GM18909 (cell line): ENCODE data around the gene LEAP2.
"Not testable (repeated sequence)": the region's sequence is repeated elsewhere in the genome, so short reads cannot be mapped to it uniquely, and the experiment has no call there.

Experiments
- ATAC-seq: cut with Tn5 transposase; IDR thresholded peaks from one replicate; pipeline ENCODE4 v1.9.1; 2021; ENCODE audit warnings: mild to moderate bottlenecking; ENCODE audit not compliant: unreplicated experiment, poor library complexity

Gene LEAP2

DNA sequence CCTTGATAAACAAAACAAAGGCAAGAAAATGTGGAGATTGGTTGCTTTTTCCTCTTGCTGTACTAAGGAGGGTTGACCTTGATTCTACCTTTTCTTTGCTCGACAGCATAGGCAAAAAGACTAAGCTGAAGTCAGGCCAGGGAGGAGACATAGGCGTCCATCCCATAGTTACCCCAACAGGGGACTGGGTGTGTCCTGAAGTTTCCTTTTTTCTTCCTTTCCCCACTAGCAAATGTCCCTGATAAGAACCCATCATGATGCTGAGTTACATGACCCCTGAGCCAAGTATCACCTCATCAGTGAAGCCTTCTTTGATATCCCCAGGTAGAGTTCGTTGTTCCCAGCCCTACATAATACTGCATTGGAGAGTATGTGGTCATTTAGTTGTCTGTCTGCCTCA lies 33.2 kb upstream of the LEAP2 start:
- ATAC-seq, result no peak

DNA sequence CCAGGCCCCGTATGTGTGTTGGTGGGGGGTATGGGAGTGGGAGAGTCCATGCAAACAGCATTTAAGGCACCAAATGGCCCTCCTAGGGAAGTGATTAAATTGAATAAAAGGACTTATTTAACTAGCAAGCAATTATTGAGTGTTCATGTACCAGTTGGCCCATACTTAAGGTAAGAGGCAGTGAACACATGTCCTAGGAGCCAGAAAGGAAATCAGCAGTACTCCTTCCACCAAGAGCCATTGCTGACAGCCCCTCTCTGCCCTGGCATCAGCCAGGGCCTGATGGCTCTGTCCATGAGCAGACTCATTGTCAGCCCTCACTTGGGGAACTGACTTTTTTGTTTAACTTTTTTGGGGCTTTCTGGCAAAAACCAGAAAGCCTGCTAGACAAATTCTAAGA lies 32.6 kb upstream of the LEAP2 start:
- no peak for ATAC-seq

DNA sequence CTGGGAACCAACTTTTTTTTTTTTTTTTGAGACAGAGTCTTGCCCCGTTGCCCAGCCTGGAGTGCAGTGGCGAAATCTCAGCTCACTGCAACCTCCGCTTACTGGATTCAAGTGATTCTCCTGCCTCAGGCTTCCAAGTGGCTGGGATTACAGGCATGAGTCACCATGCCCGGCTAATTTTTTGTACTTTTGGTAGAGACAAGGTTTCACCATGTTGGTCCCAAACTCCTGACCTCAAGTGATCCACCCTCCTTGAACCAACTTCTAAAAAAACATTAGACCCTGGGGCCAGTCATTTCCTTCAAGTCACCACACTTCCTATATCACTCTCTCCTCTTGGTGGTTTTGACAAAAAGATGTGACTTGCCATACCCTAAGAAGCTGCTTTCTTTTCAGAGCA lies 32.2 kb upstream of the LEAP2 start:
- ATAC-seq, result no peak

DNA sequence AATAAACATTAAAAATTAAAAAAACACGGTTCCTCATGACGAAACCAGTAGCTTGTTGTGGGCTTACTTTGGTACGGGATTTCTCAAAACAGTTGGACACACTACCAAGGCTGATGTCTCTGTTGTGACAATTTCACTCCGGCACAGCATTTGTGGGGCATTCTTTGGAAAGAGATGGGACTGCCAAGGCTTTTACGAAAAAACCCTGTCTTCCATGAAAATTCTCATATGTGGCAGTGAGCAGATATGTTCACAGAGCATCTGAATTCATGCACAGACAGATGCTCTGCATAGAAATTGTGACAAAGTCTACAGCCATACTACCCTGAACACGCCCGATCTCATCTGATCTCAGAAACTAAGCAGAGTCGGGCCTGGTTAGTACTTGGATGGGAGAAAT lies 25.2 kb upstream of the LEAP2 start:
- ATAC-seq, result no peak

DNA sequence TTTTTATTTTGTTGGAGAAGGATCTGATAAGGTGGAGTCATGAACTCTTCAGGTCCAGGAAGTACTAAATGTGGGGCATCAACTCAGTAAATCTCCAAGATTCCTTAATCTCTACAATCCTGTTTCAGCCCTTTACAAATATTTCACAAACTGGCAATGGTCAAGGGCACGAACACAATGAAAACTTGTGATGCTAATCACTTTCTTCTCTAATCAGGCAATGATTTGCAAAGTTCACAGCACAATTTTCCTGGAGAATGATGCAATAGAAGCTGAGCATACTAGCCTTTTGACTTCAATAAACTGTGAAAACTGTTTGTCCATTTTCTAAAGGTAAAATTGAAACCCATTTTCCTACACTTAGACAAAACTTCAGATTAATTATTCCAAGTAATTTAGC lies 24.1 kb upstream of the LEAP2 start:
- no peak for ATAC-seq

DNA sequence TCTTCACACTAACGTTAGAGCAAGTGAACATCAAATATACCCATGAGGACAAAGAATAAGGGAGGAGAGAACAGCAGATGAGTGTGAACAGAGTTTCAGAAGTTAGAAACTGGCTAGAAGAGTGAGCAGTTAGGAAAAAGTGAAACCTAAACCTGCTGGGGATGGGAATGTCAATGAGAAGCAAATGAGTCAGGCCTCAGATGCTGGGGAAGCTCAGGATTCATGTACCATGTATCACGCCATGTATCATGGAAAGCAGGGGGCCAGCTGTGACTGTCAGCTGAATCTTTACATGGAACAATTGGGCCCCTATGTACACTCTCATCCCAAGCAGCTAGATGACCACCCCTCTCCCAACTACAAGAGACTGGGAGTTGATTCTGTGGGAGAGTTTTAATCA lies 23.4 kb upstream of the LEAP2 start:
- no peak for ATAC-seq

DNA sequence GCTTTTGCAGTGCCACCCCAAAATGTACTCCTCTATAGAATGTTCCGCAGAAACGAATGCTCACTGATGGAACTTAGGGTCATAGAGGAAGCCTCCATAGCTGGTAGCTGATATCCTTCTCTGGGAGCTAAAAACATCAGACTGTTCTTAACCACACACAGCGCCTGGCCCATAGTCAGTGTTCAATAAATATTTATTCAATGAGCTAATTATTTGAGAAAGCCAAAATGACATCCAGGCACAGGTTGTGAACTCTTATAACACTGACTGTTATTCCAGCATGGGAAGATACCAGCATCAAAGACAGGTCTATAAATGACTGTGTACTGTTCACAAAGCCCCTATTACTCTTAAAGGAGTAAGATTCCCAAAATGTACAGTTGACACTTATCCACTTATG lies 20.1 kb upstream of the LEAP2 start:
- ATAC-seq, result no peak

DNA sequence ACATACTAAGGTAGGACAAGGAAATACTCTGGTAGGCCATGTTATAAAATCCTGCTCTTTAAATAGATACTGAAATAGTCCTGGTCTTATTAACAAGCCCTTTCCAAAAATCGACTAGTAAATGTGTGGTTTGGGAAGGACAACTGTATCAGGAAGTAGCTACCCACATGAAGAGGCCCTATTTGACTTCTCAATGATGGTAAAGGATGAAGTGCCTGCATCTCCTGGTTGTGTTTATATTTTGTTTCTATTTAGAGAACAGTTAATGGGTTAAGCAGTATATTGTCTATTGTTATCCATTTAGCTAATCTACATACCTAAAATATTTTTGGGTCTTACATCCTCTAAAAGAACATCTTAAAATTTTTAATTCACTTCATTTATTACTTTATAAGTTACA lies 19.7 kb upstream of the LEAP2 start:
- ATAC-seq, result no peak

DNA sequence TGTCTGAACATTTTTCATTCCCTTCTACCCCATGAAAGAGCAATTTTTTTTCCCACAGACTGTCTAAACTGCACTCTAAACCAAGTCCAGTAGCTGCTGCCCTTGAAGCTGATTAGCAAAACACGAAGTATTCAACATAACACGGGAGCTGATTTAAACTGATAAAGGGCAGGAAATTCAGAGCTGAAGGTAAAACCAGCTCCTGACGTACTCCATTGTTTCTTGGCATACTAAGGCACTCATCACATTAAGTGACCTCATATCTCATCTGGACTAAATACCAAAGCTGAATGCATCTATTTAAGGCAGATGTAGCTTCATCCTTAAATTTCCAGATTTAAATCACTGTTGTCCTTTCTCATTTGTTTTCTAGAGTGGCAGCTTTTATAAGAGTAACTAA lies 19.2 kb upstream of the LEAP2 start:
- ATAC-seq, result no peak

DNA sequence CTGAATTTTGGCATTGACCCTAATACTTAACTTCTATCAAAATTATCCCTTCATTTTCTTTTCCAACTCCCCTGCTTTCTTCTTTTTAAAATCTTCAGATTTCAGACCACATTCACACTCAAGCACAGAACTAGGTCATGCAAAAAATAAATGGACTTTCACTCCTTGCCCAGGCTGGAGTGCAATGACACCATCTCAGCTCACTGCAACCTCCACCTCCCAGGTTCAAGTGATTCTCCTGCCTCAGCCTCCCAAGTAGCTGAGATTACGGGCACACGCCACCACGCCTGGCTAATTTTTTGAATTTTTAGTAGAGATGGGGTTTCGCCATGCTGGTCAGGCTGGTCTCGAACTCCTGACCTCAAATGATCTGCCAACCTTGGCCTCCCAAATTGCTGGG lies 18.5 kb upstream of the LEAP2 start:
- not testable (repeated sequence) for ATAC-seq

DNA sequence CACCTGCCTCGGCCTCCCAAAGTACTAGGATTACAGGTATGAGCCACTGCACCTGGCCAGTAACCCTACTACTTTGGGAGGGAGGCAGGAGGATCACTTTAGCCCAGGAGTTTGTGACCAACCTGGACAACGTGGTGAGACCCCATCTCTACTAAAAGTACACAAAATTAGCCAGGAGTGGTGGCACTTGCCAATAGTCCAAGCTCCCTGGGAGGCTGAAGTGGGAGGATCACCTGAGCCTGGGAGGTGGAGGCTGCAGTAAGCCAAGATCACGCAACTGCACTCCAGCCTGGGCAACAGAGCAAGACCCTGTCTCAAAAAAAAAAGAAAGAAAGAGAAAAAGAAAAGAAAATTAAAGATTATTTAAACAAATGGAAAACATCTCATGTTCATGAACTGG lies 17.5 kb upstream of the LEAP2 start:
- no peak for ATAC-seq

DNA sequence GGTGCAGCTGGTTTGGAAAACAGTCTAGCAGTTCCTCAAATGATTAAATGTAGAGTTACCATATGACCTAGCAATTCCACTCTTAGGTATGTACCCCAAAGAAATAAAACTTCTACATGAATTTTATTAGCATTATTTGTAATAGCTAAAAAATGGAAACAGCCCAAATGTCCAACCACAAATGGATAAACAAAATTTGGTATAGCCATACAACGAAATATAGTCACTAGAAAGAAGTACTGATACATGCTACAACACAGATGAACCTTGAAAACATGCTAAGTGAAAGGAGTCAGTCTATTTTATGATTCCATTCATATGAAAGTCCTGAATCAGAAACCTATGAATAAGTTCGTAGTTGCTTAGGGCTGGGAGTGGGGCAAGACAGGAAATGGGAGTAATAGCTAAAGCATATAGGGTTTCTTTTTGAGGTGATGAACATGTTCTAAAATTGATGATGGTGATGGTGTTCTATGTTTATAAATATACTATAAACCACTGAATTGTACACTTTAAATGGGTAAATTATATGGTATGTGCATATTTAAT lies 13.5 kb upstream of the LEAP2 start:
- ATAC-seq, result no peak

DNA sequence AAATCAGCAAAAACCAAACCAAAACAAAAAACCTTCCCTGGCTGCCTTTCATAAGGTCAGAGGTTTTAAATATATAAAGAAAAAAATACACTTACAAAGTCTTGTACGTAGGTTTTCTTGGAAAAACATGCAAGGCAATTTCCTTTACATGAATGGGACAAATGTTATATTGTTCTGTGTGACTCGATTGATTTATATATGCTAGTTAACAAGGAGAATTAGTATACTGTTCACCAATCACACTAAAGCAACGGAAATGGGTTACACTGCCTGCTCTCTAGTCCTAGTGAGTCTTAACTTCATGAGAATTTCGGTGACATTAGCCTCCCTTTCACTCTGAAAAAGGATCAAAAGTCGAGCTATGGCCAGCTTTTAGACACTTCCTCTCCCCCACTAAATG lies 12.7 kb upstream of the LEAP2 start:
- no peak for ATAC-seq

DNA sequence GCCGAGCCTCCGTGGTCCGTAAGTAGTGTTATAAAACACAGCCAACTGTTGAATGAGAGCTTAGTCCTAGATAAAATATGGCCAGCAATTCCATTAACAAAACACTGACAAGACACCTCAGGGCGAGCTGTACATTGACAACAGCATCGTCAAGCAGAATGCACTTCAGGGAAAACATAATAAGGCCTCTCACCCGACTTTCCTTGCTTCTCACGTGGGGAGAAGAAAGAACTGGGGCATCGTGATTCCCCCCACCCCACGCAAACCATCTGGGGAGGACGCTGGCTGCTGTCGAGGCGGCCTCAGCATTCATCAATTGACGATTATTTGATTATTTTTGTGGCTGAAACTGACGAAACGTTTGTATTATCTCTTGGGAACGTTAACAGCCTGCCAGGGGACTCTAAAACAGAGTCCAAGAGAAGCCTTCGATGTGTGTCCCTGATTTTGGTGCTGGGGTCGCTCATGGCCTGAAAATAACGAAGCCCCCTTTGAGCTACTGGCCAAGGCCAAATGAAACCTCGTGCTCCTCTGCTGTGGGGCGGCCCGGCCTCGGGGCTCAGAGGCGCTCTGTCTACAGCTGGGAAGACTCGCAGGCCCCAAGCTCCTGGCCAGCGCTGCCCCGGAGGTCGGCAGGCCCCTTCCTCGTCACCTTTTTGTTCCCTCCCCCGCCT lies 7.7 kb upstream of the LEAP2 start:
- peak; percentile 36 for ATAC-seq

DNA sequence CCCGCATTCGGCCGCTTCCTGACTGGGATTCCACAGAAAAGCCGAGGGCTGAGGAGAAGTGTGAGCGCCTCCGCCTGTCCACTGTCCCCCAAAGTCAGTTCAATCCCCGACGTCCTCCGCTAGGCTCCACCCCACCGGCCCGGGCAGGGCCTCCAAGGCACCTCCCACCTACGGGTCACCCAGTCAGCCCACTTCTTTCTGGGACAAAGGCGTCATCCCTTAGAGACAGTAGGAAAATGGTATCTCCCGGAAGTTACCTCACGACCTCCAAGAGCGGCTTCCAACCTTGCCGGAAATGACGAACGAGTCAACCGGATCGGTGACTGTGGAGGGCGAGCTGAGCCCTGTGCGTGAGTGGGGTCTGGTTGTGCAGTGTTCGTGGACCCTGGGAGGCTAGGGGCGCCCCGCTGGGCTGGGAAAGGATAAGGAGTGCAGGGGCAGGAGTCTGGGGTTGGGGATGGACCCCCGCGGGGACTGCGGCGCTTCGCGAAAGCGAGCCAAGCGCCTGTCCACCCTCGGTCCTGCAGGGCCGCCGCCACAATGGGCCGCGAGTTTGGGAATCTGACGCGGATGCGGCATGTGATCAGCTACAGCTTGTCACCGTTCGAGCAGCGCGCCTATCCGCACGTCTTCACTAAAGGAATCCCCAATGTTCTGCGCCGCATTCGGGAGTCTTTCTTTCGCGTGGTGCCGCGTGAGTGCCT lies 7.0 kb upstream of the LEAP2 start, which contains the start of the genes GDF9 and UQCRQ:
Gene GDF9, minus strand, starts transcription at position 128 of the 704 bp plus-strand sequence. CDS start 1,936 bp downstream, outside the sequence.
Gene UQCRQ, plus strand, starts transcription at position 301 of the 704 bp plus-strand sequence. Its CDS starts 240 bp downstream, at position 541.
- ATAC-seq, result peak; percentile 99

DNA sequence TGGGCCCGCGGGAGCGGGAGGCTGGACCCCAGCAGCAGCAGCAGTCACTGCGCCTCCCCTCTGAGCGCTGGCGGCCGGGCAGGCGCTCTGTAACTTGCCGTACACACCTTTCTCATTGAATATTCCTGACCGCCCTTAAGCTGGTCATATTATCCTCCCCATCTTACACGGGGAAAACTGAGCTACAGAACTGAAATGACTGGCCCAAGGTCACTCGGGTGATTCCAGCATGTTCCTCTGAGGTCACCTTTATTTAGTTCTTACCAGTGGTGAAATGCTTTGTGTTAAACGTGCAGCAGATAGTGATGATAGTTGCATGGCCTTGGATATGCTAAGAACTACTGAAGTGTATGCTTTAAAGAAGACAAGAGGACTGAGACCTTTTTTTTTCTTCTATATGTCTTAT lies 6.4 kb upstream of the LEAP2 start:
- ATAC-seq, result peak; percentile 15

DNA sequence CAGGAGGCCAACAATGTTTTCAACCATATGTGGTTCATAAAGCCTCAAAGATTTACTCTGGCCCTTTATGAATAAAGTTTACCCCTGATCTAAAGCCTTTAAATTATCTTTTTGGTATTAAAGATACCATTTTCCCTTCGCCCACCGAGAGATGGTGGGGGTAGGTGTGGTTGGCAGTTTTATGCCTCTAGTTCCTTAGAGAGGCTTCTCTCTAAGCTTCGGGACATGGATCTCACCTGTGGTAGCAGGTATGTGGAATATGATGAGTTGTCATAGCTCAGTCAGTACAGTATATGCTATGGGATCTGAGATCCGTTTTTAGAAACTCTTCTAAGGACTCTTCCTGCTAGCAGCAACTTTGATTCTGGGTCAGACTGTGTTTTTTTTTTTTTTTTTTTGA lies 4.7 kb upstream of the LEAP2 start:
- no peak for ATAC-seq

DNA sequence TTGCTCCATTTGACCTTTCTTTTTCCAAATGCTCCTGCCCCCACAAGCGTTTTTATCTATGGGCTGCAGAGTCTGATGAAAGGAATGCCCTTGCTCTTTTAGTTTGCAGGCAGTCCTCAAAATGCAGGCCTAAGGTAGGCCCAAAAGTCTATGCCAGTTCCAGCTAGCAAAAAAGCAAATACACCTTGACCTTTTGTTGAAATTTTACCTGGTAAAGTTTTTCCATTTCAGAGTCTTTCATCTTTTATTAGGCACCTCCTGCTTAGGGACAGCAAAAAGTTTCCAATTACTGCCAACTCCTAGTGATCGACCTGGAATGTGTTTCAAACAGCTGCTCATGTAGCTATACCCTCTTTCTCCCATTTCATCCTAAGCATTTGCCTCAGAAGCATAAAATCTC lies 2.7 kb upstream of the LEAP2 start:
- ATAC-seq, result no peak

DNA sequence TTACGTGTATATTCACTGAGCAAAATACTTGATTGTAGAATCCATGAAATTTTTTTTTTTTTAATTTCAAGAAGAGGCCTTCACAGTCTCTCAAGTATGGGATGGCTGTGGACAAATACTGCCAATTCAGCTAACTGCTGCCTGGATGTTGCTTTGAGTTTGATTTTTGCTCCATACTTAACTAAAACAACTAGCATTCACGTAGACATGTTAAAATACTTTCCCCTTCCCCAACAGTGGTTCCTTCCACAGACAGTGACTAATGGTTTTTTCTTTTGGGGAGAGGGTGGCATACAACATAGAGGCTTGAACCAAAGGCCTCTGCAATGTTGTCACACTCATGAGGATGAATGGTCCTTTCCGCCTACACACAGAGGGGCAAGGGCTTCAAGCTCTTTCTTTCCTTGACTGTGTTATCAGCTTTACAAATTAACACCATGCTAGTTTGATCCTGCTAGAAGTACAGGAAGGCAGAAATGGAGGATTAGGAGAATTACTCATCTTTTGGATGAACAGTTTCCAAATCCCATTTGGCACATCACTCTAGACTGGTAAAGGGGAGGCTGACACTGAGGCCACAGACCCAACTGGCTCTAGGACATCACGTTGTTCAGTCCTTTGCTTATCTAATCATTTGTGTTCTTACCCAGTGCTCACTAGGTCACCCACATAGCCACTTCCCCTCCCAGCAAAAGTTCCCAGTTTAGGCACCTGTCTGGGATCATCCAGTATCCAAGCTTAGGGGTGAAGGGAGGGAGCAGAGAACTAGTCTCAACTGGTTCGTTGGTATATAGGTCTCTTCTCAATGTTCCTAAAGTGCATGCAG lies 1.8 kb upstream of the LEAP2 start:
- ATAC-seq, result no peak

DNA sequence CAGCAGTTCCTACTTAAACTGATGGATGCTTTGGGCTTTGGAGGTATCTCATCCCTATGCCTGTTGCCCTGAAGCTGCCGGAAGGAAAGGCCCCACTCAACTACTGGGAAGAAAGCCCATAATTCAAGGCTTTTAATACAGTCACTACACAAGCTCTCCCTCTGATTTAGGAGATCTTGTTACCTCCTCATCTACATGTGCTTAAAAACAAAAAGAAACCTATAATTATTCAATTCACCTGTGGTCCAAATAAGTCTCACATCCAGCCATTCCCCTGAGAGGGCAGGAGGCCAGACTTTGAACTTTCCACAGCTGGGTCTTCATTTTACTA lies 715 bp upstream of the LEAP2 start:
- ATAC-seq, result no peak

DNA sequence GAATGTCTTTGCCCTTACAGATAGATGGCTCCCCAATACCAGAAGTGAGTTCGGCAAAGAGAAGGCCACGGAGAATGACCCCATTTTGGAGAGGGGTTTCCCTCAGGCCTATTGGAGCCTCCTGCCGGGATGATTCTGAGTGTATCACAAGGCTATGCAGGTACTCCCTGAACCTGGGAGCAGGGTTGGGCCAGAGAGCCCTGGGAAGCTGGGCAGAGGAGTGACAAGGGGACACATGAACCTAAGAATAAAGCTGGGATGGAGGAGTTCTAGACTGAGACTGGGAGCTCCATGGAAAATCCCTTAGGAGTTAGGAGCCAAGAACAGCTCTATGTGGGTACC lies 433 bp downstream of the LEAP2 start:
- no peak for ATAC-seq
